ENCODE data around the gene ANXA2.

DNA sequence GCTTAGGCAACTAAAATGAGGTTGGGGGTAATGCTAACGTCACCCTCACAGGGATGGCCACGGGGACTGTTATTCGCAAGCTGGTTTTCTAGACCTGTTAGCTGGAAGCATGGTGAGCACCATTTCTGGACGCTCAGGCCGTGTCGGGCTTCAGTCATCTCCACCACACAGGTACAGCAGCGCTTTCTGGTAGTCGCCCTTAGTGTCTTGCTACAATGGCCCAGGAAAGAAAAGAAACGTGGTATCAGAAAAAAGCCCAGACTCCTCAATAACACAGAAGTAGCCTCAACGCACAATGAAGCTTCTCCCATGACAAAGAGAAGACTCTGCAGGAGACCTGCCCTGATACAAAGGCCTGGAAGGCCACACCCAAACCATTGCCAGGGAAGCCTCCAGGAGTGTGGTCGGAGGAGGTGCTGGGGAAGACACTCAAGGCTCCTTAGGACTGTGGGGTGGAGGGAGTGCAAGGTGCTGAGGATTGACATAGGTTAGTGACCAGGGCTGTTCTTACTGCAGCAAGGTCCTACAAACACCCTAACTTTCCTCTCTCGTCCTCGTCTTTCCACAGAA lies 50.2 kb downstream of the ANXA2 start:
- TF ChIP-seq POLR2A (IDR thresholded peaks at IDR 0.05; ENCODE audit: low read depth, low read length) = no peak
- TF ChIP-seq POLR2AphosphoS5 (IDR thresholded peaks at IDR 0.05; ENCODE audit: low read depth, low read length) = no peak
- no peak for TF ChIP-seq TAF1 (IDR thresholded peaks at IDR 0.05; ENCODE audit: borderline replicate concordance, low read depth, low read length)

Measured in GM12892 (cell line).